Endodermal cell (in vitro differentiated cells): ENCODE data around the gene SRRM5. TPM values are rescaled to one million over a fixed set of nuclear protein-coding genes. Genes with fewer than 3 reads are reported as not detected.

ENCODE experiments used
- DNase-seq: peaks from one replicate; pipeline ENCODE4 v3.0.0-alpha.2; 2017
- H3K27ac ChIP-seq: 2 replicates; pipeline ENCODE4 v1.5.1; 2013; ENCODE audit warnings: mild to moderate bottlenecking, low read depth, low read length, moderate library complexity
- H3K27me3 ChIP-seq: 2 replicates; pipeline ENCODE4 v1.6.1; 2013; ENCODE audit warnings: mild to moderate bottlenecking, low read length, moderate library complexity; ENCODE audit not compliant: insufficient read depth, control insufficient read depth, poor library complexity, severe bottlenecking
- H3K36me3 ChIP-seq: 2 replicates; pipeline ENCODE4 v1.7.0; 2013; ENCODE audit warnings: mild to moderate bottlenecking, low read length, moderate library complexity; ENCODE audit not compliant: control insufficient read depth, insufficient read depth
- H3K4me1 ChIP-seq: one replicate; pipeline ENCODE4 v1.7.0; 2013; ENCODE audit warnings: low read length; ENCODE audit not compliant: control insufficient read depth, insufficient read depth
- H3K4me3 ChIP-seq: 2 replicates; pipeline ENCODE4 v1.5.1; 2013; ENCODE audit warnings: mild to moderate bottlenecking, low read length, moderate library complexity
- H3K9ac ChIP-seq: 2 replicates; pipeline ENCODE4 v1.6.1; 2013; ENCODE audit warnings: mild to moderate bottlenecking, low read length, moderate library complexity; ENCODE audit not compliant: poor library complexity, severe bottlenecking; ENCODE audit errors: extremely low read depth
- H3K9me3 ChIP-seq: 2 replicates; pipeline ENCODE4 v1.6.1; 2013; ENCODE audit warnings: mild to moderate bottlenecking, low read length, moderate library complexity; ENCODE audit not compliant: control insufficient read depth
- H3K27ac Mint-ChIP-seq: 2 replicates; pipeline ENCODE4 v1.8.0; 2020; ENCODE audit warnings: mixed read lengths
- H3K27me3 Mint-ChIP-seq: 2 replicates; pipeline ENCODE4 v1.8.0; 2021; ENCODE audit warnings: mild to moderate bottlenecking, mixed read lengths; ENCODE audit not compliant: insufficient read depth
- H3K36me3 Mint-ChIP-seq: 2 replicates; pipeline ENCODE4 v1.8.0; 2020; ENCODE audit warnings: low read depth, mixed read lengths
- H3K4me1 Mint-ChIP-seq: 2 replicates; pipeline ENCODE4 v1.8.0; 2020; ENCODE audit warnings: mixed read lengths
- H3K4me3 Mint-ChIP-seq: 2 replicates; pipeline ENCODE4 v1.8.0; 2020; ENCODE audit warnings: mild to moderate bottlenecking, moderate library complexity, mixed read lengths
- H3K9me3 Mint-ChIP-seq: 2 replicates; pipeline ENCODE4 v1.8.0; 2020; ENCODE audit warnings: mild to moderate bottlenecking, mixed read lengths
- CTCF ChIP-seq: fragments of 200-600 bp; sonication (generic); conservative IDR thresholded peaks from 2 replicates; pipeline ENCODE4 v1.5.0; 2021; ENCODE audit warnings: antibody characterized with exemption, mild to moderate bottlenecking
- WGBS, 2 experiments: methylation state at CpG; one replicate each; pipeline versions ENCODE4 v1.1.5 to v1.1.7; 2013; ENCODE audit warnings: missing lambda C conversion rate in 2 of 2, mixed read lengths in 1 of 2; ENCODE audit not compliant: insufficient coverage in 1 of 2, insufficient read length in 1 of 2; 5-methylcytosine and 5-hydroxymethylcytosine counted together
- total RNA-seq, 2 donors: library from RNA; stranded (reverse); fragmentation: NEBNext Ultra II Directional in 1 of 2; extraction: Animal tissue kit (Norgen Biotek cat#: 25700) in 1 of 2; gene quantifications; 2 replicates in 1 of 2; 3 replicates in 1 of 2; pipeline ENCODE4 v1.2.1, GENCODE V29; 2021

The SRRM5 gene
- total RNA-seq, 2 donors from 2014 or later = 0.35 to 0.37 TPM

- Mint-ChIP-seq H3K4me3 (peak overlapping the region; percentile 89), H3K4me1 (peaks cover 23% of the 10 kb centered on the region), H3K36me3 (peaks cover 43% of the 10 kb centered on the region), H3K27ac (peak overlapping the region; percentile 99), H3K27me3 (no peaks in the 10 kb centered on the region), H3K9me3 (no peaks in the 10 kb centered on the region)
- peak; percentile 97 for TF ChIP-seq CTCF
- no peaks in the 10 kb centered on the region for H3K9me3 ChIP-seq
- H3K27me3 ChIP-seq = no peaks in the 10 kb centered on the region
- H3K4me1 ChIP-seq = no peaks in the 10 kb centered on the region
- H3K9ac ChIP-seq = peak overlapping the region; percentile 95
- peaks cover 57% of the 10 kb centered on the region for H3K36me3 ChIP-seq
- peak overlapping the region; percentile 94 for H3K4me3 ChIP-seq
- peak; percentile 92 for DNase-seq
- WGBS, 2 experiments = 3 to 6% methylated on average over 43 to 64 of the region's 64 CpGs
- H3K27ac ChIP-seq = peak overlapping the region; percentile 89
Observed at GRCh38 chr19:43594710-43595604, 16.9 kb upstream of the SRRM5 start.

GRCh38 chr19:43595605-43595998 is 16.3 kb upstream of the SRRM5 start:
- Mint-ChIP-seq H3K27me3 (no peaks in the 10 kb centered on the region), H3K4me3 (peak overlapping the region; percentile 89), H3K9me3 (no peaks in the 10 kb centered on the region), H3K27ac (peak overlapping the region; percentile 99), H3K4me1 (peaks cover 23% of the 10 kb centered on the region), H3K36me3 (peaks cover 39% of the 10 kb centered on the region)
- no peak for TF ChIP-seq CTCF
- no peaks in the 10 kb centered on the region for H3K9me3 ChIP-seq
- peak overlapping the region; percentile 89 for H3K27ac ChIP-seq
- WGBS, 2 experiments = 0 to 3% methylated on average over 6 to 18 of the region's 18 CpGs
- H3K4me3 ChIP-seq = peak overlapping the region; percentile 94
- DNase-seq = no peak
- peaks cover 55% of the 10 kb centered on the region for H3K36me3 ChIP-seq
- peak overlapping the region; percentile 95 for H3K9ac ChIP-seq
- no peaks in the 10 kb centered on the region for H3K27me3 ChIP-seq
- H3K4me1 ChIP-seq = no peaks in the 10 kb centered on the region

GRCh38 chr19:43595999-43596841 is 15.7 kb upstream of the SRRM5 start, which contains the start of the genes IRGQ and ZNF576:
Gene IRGQ, minus strand, starts transcription at chr19:43596134. Its CDS starts 796 bp downstream, at chr19:43595338.
Gene ZNF576, plus strand, starts transcription at chr19:43596595. Its CDS starts 514 bp downstream, at chr19:43597109.
- peak within 1 kb of the TSS; percentile 99 for H3K27ac Mint-ChIP-seq
- WGBS, 2 experiments = 0% methylated on average over 42 to 60 of the region's 60 CpGs

More at GRCh38 chr19:43595999-43596841, 15.7 kb upstream of the SRRM5 start, which contains the start of the genes IRGQ and ZNF576:
- peak; percentile 100 for DNase-seq
- Histone ChIP-seq H3K27me3 (no peaks in the 10 kb centered on the region), H3K27ac (peak within 1 kb of the TSS; percentile 100), H3K4me3 (peak within 1 kb of the TSS; percentile 94), H3K9ac (peak within 1 kb of the TSS; percentile 95), H3K36me3 (peaks cover 54% of the 10 kb centered on the region), H3K4me1 (peaks cover 4% of the 10 kb centered on the region), H3K9me3 (no peaks in the 10 kb centered on the region)
- H3K4me1 Mint-ChIP-seq = peaks cover 23% of the 10 kb centered on the region
- H3K9me3 Mint-ChIP-seq = no peaks in the 10 kb centered on the region
- peak within 1 kb of the TSS; percentile 89 for H3K4me3 Mint-ChIP-seq
- H3K27me3 Mint-ChIP-seq = no peaks in the 10 kb centered on the region
- TF ChIP-seq CTCF = no peak
- H3K36me3 Mint-ChIP-seq = peaks cover 34% of the 10 kb centered on the region
